SK-N-SH treated with all-trans-retinoic acid at 6 μM for 48 hours (cell line): ENCODE results near the gene KCP.

Experiments
- ARNTL ChIP-seq: fragments of 450-650 bp; formaldehyde crosslinking; IDR thresholded peaks from 2 replicates; pipeline ENCODE4 v1.5.0; 2020; ENCODE audit warnings: low read depth, mild to moderate bottlenecking, moderate library complexity, borderline replicate concordance
- ZFP3 ChIP-seq: fragments of 250-450 bp; sonication (Bioruptor Pico); IDR thresholded peaks from 2 replicates; pipeline ENCODE4 v1.5.0; 2020; ENCODE audit warnings: mild to moderate bottlenecking, moderate library complexity
- ZNF70 ChIP-seq: fragments of 450-650 bp; formaldehyde crosslinking; IDR thresholded peaks from 2 replicates; pipeline ENCODE4 v1.5.0; 2020; ENCODE audit warnings: mild to moderate bottlenecking, moderate library complexity
- TF ChIP-seq, protein P1 (sequence below): fragments of 250-450 bp; sonication (Bioruptor Pico); IDR thresholded peaks from 2 replicates; pipeline ENCODE4 v1.5.1; 2021; ENCODE audit warnings: mild to moderate bottlenecking, moderate library complexity
- TF ChIP-seq, protein P2 (sequence below): fragments of 250-450 bp; sonication (Bioruptor Pico); IDR thresholded peaks from 2 replicates; pipeline ENCODE4 v1.8.0; 2020; ENCODE audit warnings: mild to moderate bottlenecking, moderate library complexity, borderline replicate concordance

DNA sequence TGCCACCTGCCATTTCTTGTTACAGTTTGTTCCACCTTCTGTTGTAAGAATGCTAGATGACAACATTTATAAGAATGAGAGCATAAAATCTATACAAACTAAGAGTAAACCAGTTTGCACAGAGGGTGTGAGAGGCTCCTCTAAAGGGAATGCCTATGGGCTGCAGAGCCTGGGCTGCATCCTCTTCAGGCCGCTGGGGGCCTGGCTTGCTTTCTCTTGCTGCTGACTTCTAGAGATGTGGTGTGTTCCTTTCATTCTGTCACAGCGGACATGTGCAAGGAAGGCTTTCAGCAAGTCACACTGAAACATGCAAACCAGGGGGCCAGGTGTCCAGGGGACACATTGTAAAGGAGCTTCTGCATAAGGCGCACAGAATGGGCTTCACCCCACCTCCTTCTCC lies 55.0 kb downstream of the KCP start:
- TF ChIP-seq ZFP3 (CRISPR knock-in tag): no peak
- TF ChIP-seq, protein P1, sequence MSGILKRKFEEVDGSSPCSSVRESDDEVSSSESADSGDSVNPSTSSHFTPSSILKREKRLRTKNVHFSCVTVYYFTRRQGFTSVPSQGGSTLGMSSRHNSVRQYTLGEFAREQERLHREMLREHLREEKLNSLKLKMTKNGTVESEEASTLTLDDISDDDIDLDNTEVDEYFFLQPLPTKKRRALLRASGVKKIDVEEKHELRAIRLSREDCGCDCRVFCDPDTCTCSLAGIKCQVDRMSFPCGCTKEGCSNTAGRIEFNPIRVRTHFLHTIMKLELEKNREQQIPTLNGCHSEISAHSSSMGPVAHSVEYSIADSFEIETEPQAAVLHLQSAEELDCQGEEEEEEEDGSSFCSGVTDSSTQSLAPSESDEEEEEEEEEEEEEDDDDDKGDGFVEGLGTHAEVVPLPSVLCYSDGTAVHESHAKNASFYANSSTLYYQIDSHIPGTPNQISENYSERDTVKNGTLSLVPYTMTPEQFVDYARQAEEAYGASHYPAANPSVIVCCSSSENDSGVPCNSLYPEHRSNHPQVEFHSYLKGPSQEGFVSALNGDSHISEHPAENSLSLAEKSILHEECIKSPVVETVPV (CRISPR knock-in tag): no peak
- TF ChIP-seq, protein P2, sequence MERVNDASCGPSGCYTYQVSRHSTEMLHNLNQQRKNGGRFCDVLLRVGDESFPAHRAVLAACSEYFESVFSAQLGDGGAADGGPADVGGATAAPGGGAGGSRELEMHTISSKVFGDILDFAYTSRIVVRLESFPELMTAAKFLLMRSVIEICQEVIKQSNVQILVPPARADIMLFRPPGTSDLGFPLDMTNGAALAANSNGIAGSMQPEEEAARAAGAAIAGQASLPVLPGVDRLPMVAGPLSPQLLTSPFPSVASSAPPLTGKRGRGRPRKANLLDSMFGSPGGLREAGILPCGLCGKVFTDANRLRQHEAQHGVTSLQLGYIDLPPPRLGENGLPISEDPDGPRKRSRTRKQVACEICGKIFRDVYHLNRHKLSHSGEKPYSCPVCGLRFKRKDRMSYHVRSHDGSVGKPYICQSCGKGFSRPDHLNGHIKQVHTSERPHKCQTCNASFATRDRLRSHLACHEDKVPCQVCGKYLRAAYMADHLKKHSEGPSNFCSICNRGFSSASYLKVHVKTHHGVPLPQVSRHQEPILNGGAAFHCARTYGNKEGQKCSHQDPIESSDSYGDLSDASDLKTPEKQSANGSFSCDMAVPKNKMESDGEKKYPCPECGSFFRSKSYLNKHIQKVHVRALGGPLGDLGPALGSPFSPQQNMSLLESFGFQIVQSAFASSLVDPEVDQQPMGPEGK: no peak
- no peak for TF ChIP-seq ZNF70 (CRISPR knock-in tag)
- no peak for TF ChIP-seq ARNTL (CRISPR knock-in tag)
